HG02678 (cell line): ENCODE data around the gene CUX1.
"Not testable (repeated sequence)": the region's sequence is repeated elsewhere in the genome, so short reads cannot be mapped to it uniquely, and the experiment has no call there.

Experiments used
- ATAC-seq: cut with Tn5 transposase; IDR thresholded peaks from one replicate; pipeline ENCODE4 v1.9.1; 2021; ENCODE audit warnings: mild to moderate bottlenecking, moderate library complexity; ENCODE audit not compliant: unreplicated experiment

Gene CUX1

GRCh38 chr7:102317231-102318059 lies 500.0 kb downstream of the CUX1 start:
- ATAC-seq: no peak

- no peak for ATAC-seq
Observed at GRCh38 chr7:102318482-102318971, 501.1 kb downstream of the CUX1 start.

GRCh38 chr7:102319671-102320070 lies 502.2 kb downstream of the CUX1 start:
- ATAC-seq: no peak

DNA sequence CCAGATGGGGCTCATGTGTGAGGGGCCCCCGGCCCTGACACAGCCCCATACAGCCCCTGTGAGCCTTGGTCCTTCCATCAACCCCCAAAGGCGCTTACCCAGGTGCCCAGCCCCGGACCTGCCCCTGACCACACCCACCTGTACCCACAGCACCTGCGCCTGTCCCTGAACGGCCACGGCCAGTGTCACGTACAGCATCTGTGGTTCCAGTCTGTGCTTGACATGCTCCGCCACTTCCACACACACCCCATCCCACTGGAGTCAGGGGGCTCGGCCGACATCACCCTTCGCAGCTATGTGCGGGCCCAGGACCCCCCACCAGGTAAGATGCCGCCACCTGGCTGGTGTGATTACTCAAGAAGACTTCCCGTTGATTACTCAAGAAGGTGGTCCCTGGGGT lies 502.8 kb downstream of the CUX1 start:
- ATAC-seq: no peak

DNA sequence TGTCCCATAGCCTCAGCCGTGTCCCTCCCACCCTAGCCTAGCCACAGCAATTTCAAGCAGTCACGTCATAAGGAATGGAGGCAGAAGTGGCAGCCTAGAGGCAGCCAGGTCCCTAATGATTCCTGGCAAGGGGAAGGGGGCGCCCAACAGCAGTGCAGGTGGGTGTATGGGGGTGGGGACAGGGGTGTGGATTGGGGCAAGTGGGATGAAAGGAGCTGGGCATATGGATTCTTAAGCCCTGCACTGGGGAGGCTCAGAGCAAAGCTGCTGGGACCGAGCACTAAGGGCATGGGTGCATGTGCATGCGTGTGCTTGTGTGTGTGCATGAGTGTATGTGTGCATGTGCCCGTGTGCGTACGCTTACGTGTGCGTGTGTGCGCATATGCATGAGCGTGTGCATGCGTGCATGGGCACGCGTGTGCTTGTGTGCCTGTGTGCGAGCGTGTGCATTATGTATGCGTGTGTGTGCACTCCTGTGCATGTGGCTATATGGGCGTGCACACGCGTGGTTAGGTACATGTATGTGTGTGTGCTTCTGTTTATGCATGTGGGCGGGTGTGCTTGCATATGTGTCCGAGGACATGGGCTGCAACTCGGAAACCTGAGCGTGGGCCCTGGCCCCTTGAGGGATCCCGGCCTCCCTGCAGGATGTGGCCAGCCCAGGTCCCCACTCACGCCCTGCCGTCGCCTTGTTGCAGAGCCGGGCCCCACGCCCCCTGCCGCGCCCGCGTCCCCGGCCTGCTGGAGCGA lies 503.4 kb downstream of the CUX1 start:
- no peak for ATAC-seq

- no peak for ATAC-seq
Observed at GRCh38 chr7:102321351-102322201, 504.1 kb downstream of the CUX1 start.

GRCh38 chr7:102322202-102322715 lies 504.8 kb downstream of the CUX1 start:
- no peak for ATAC-seq

DNA sequence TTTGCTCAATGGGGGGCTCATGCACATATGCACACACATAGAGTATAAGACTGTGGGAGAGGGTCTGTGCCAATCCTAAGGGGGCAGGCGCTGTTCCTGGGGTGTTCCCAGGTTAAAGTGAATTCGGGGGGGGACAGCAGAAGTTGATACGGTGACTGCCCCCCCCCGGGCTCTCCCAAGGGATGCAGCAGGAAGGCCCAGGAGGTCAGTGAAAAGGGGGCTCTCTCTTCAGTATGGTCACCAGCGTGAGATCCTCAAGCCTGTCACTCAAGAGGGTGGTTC lies 506.4 kb downstream of the CUX1 start:
- no peak for ATAC-seq

- ATAC-seq: not testable (repeated sequence)
Observed at GRCh38 chr7:102325106-102325505, 507.7 kb downstream of the CUX1 start.

DNA sequence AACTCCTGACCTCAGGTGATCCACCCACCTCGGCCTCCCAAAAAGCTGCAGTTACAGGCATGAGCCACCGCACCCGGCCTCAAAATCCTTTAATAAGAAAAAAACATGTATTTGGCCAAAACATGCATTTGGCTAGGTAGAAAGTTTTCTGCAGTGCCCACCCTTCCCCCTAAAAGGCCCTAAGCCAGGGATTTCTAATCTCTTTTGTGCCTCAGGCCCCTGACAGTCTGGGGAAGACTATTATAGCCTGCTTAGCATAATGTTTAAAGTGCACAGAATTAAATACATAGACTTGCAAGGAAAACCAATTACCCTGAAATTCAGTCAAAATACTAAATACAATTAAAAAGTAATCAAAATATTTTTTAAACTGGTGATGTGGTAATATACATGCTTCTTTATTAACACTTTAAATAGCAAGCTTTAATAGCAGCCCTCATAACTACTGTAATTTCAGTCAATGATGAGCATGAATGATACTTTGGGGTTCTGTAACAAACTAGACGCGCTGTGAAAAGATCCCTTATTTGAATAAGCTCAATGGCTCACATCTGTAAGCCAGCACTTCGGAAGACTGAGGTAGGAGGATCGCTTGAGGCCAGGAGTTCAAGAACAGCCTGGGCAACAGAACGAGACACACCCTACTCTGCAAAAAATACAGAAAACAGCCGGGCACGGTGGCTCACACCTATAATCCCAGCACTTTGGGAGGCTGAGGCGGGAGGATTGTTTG lies 508.9 kb downstream of the CUX1 start:
- no peak for ATAC-seq

DNA sequence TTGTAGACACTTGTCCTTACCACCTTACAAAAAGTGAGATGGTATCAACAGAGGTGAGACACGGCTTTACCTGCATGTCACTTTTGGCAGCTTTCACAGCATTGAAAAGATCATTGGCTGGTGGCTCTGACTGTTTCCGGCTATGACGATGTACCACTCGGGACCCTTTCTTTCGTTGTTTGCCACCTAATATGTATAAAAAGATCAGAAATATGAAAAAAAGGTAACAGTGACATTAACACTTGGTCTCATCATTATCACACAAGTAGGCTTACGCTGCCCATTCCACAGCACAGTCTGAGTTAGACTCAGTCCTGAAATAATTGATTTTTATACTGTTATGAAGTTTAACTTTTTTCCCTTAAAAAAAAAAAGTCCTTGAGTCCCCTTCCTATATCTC lies 509.8 kb downstream of the CUX1 start:
- ATAC-seq: not testable (repeated sequence)

DNA sequence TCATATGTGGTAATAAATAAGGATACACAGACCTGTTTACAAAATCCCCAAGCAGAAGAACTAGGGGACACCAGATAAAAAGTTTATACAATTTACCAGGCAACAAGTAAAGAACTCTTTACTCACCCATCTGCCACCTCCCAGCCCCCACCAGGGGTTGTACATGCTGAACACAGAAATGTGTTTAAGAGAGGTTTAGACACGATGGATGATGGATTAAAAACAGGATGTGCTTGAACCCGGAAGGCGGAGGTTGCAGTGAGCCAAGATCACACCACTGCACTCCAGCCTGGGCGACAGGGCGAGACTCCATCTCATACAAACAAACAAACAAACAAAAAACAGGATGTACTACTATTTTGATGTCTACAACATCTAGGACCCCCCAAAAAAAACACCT lies 511.4 kb downstream of the CUX1 start:
- not testable (repeated sequence) for ATAC-seq

GRCh38 chr7:102329366-102329765 lies 511.9 kb downstream of the CUX1 start:
- ATAC-seq: not testable (repeated sequence)

GRCh38 chr7:102330666-102331460 lies 513.4 kb downstream of the CUX1 start:
- not testable (repeated sequence) for ATAC-seq
